ENCODE measurements around the gene PIKFYVE. TPM values are rescaled to one million over a fixed set of nuclear protein-coding genes. Genes with fewer than 3 reads are reported as not detected.
"Not testable (repeated sequence)": the region's sequence is repeated elsewhere in the genome, so short reads cannot be mapped to it uniquely, and the experiment has no call there.

The PIKFYVE gene
- total RNA-seq, 2 experiments from 2014 or later = 38.7 to 39.8 TPM

DNA sequence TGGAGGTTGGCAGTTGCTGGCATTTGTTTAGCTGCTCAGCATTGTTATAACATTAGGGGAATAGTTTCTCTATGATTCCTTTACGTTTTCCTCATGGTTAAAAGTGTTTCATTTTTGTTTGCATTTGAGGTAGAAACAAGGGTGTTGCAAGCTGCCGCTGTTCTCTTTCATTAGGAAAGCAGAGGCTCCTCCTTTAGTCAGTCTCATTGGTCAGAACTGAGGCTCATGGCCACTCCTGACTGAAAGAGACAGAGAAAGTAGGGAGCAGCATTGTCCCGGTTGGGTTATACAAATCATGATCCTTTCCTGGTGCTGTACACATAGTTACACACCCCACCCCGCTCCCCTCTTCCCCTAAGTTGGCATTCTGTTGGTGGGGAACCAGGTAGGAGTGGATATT is 80.7 kb downstream of the PIKFYVE start:
- no peaks in the 10 kb centered on the region for H3K4me1 Mint-ChIP-seq
- POLR2A ChIA-PET = no interaction called here
- DNase-seq (no peak), ATAC-seq (ENCODE audit: low read depth) (no peak)
- no peaks in the 10 kb centered on the region for H3K9me3 Mint-ChIP-seq
- H3K36me3 Mint-ChIP-seq = peaks cover 30% of the 10 kb centered on the region
- H3K4me3 Mint-ChIP-seq = no peak overlapping the region
- H3K27ac Mint-ChIP-seq = no peak overlapping the region
- no peaks in the 10 kb centered on the region for H3K27me3 Mint-ChIP-seq

DNA sequence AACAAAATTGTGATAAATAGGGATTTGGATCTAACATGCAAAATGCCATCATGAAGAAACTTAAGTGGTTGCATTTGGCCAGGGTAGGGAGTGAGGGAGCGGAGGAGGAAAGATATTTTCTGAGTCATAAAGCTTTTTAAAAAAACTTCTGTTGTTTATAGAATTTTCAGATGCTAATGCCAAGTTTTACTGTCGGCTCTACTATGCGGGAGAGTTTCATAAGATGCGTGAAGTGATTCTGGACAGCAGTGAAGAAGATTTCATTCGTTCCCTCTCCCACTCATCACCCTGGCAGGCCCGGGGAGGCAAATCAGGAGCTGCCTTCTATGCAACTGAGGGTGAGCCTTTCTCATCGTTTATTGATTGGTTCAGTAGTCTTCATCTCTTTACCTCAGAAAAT is 84.6 kb downstream of the PIKFYVE start:
- H3K27me3 Mint-ChIP-seq = no peaks in the 10 kb centered on the region
- H3K27ac Mint-ChIP-seq = no peak overlapping the region
- POLR2A ChIA-PET = interaction anchor here (1.1 kb wide), 1 partner anchor 12 kb away, joined by 3 read pairs; no protein-coding TSS in a partner anchor
- H3K4me3 Mint-ChIP-seq = no peak overlapping the region
- ATAC-seq (ENCODE audit: low read depth) (no peak), DNase-seq (no peak)
- no peaks in the 10 kb centered on the region for H3K4me1 Mint-ChIP-seq
- H3K36me3 Mint-ChIP-seq = peaks cover 36% of the 10 kb centered on the region
- no peaks in the 10 kb centered on the region for H3K9me3 Mint-ChIP-seq

DNA sequence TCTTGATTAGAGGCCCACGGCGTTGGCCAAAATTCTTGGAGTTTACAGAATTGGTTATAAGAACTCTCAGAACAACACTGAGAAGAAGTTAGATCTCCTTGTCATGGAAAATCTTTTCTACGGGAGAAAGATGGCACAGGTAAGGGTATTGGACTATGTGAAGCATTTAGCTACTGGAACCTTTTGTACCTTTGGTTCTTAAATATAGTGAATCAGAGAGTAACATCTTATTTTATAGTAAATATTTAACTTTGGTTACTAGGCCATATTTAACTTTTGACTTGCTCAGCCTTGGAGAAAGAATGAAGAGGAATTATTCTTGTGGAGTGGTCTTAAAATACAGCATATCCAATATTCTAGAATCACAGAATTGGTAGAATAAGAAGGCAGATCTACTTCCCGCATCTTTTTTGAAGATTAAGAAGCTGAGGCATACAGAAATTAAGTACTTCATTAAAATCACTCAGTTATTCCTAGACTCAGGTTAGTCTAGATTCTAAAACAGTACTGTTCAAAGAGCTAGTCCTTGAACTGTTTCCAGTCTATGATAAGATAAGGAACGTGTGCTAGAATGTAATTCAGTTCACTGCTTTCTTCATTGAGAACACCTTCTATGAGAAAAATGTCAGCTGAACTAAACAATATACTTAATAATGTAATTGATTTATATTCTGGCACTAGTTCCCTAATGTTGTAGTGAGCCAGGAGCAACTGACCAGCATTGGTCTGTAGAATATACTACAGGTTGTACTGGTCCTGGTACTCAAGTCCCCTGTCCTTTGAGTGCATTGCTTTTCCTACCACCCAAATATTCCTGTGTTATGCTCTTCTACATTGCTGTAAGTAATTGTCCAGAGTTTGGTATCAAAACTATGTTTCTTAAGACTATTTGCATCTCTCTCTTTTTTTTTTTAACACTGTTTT is 86.9 kb downstream of the PIKFYVE start:
- POLR2A ChIA-PET = no interaction called here
- H3K9me3 Mint-ChIP-seq = no peaks in the 10 kb centered on the region

DNA sequence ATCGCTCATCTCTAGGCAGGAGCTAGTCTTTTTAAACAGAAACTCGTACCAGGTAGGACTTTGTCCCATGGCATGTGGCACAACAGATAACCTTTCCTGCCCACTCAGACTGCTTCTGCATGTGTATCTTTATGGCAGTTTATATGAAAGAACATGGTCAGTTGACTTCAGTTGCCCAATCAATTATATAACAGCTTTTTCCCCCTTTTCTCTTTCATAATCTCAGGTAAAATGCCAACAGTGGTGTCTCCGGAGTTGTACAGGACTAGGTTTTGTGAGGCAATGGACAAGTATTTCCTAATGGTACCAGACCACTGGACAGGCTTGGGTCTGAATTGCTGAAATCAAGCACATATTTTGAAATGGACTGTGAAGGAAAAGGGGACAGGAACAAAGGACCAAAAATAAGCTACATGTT is 88.9 kb downstream of the PIKFYVE start:
- POLR2A ChIA-PET = no interaction called here
- ATAC-seq (ENCODE audit: low read depth) (no peak), DNase-seq (no peak)
- H3K27me3 Mint-ChIP-seq = no peaks in the 10 kb centered on the region
- peaks cover 3% of the 10 kb centered on the region for H3K4me1 Mint-ChIP-seq
- H3K9me3 Mint-ChIP-seq = no peaks in the 10 kb centered on the region
- H3K4me3 Mint-ChIP-seq = no peak overlapping the region
- H3K27ac Mint-ChIP-seq = no peak overlapping the region
- peaks cover 37% of the 10 kb centered on the region for H3K36me3 Mint-ChIP-seq

More for the DNA sequence above, 86.9 kb downstream of the PIKFYVE start:
- no peak overlapping the region for H3K27ac Mint-ChIP-seq
- peaks cover 2% of the 10 kb centered on the region for H3K4me1 Mint-ChIP-seq
- no peak for DNase-seq
- H3K36me3 Mint-ChIP-seq = peaks cover 36% of the 10 kb centered on the region
- H3K27me3 Mint-ChIP-seq = no peaks in the 10 kb centered on the region
- no peak overlapping the region for H3K4me3 Mint-ChIP-seq
- no peak for ATAC-seq (ENCODE audit: low read depth)

- H3K27ac Mint-ChIP-seq; H3K4me3 Mint-ChIP-seq; H3K27me3 Mint-ChIP-seq; H3K9me3 Mint-ChIP-seq; H3K4me1 Mint-ChIP-seq; POLR2A ChIA-PET; DNase-seq; ATAC-seq (ENCODE audit: low read depth): not testable (repeated sequence)
- H3K36me3 Mint-ChIP-seq = peaks cover 29% of the 10 kb centered on the region
Measured at GRCh38 chr2:208356420-208356819, 90.4 kb downstream of the PIKFYVE start.

GRCh38 chr2:208356846-208357574 is 91.0 kb downstream of the PIKFYVE start:
- ATAC-seq (ENCODE audit: low read depth) (no peak), DNase-seq (no peak)
- H3K27me3 Mint-ChIP-seq = no peaks in the 10 kb centered on the region
- POLR2A ChIA-PET = no interaction called here
- no peak overlapping the region for H3K4me3 Mint-ChIP-seq
- H3K27ac Mint-ChIP-seq = no peak overlapping the region
- H3K4me1 Mint-ChIP-seq = peaks cover 3% of the 10 kb centered on the region
- peaks cover 24% of the 10 kb centered on the region for H3K36me3 Mint-ChIP-seq
- no peaks in the 10 kb centered on the region for H3K9me3 Mint-ChIP-seq

DNA sequence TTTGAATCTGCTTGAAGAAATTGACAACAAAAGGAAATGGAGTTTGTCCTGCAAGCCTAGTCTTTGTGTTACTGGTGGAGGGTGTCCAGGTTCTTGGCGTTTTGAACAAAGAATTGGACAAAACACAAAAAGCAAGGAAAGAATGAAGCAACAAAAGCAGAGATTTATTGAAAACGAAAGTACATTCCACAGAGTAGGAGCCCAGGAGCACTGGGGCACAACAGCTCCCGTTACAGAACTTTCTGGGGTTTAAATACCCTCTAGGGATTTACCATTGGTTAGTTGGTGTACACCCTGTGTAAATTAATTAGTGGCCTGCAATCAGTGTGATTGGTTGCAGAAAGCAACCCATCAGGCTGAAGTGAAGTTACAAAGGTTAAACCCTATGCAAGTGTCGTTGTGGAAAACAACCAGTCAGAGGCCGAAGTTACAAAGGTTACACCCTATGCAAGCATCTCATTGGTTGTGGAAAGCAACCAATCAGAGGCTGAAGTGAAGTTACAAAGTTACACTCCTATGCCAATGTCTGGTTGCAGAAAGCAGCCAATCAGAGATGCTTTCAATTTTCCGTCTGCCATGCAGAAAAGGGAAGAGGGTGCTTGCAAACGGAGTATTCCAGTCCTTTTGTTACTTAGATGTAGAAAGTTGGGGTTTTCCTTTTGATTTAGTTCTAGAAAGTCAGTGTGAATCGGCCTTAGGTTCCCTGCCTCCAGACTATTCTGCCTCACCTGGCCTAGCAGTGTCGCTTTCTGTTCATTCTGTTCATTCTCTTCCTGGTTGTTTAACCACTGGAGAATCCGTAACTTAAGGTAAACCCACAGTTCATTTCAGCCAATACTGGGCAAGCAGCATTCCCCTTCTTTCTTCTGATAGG is 92.9 kb downstream of the PIKFYVE start:
- Mint-ChIP-seq H3K27me3 (no peaks in the 10 kb centered on the region), H3K36me3 (peaks cover 16% of the 10 kb centered on the region), H3K27ac (no peak overlapping the region), H3K4me1 (peaks cover 7% of the 10 kb centered on the region), H3K9me3 (no peaks in the 10 kb centered on the region), H3K4me3 (no peak overlapping the region)
- no peak for ATAC-seq (ENCODE audit: low read depth)
- POLR2A ChIA-PET = no interaction called here
- no peak for DNase-seq

DNA sequence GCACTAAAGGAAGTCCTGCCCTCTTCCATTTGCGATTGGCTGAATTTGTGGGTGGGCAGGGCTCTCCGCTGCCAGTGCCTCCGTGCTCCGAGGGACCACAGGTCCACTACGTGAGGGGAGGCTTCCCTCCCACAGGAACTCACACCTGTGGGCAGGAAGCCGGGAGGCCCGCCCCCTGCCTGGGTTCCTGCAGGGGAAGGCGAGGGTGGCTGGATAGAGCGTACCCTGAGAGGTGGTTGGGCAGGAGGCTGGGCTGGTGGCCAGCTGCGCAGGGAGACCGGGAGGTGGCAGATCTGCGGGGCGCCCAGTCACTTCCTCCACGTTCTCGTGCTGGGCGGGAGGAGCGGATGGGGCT is 93.6 kb downstream of the PIKFYVE start:
- POLR2A ChIA-PET = no interaction called here
- no peak overlapping the region for H3K27ac Mint-ChIP-seq

DNA sequence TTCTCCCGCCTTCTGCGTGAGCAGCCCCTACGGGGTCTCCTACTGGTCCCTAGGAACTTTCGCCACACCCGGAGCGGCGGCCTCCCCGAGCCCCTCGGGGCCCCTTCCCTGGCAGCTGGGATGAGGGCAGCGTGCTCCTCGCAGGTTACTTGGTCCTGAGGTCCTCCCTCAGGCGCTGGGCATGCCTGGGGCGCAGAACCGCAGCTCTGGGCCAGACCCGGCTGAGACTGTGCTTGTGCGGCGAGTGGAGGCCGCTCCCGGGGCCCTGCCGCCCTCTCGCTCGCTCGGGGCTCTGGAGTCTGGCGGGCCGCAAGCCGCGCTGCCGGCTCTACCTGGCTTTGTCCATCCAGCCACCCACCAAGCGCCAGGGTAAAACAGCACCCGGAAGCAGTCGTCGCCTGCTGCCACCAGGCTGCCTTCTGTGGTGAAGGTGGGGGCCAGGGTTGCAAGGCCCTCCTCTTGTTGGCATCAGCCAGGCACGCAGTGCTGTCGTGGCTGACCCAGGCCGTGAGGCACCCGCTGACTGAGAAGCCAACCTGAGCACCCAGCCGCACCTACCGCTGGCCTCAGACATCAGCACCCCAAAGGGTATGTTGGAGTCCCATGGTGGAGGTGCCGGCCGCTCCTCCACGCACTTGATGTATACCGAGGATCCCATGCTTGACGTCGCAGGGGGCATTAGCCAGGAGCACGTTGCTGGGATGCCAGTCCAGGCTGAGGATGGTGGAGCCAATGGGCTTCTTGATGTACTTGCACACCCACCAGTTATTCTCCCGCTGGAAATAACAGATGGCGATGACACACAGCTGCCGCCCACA is 94.4 kb downstream of the PIKFYVE start:
- Mint-ChIP-seq H3K27me3 (peaks cover 3% of the 10 kb centered on the region), H3K27ac (no peak overlapping the region), H3K36me3 (peaks cover 16% of the 10 kb centered on the region), H3K9me3 (peaks cover 5% of the 10 kb centered on the region), H3K4me3 (no peak overlapping the region), H3K4me1 (peaks cover 7% of the 10 kb centered on the region)
- ATAC-seq (ENCODE audit: low read depth) (no peak), DNase-seq (peak; percentile 29)
- POLR2A ChIA-PET = no interaction called here

More for the DNA sequence above, 93.6 kb downstream of the PIKFYVE start:
- no peak for DNase-seq
- Mint-ChIP-seq H3K4me3 (no peak overlapping the region), H3K27me3 (no peaks in the 10 kb centered on the region), H3K36me3 (peaks cover 16% of the 10 kb centered on the region), H3K9me3 (no peaks in the 10 kb centered on the region), H3K4me1 (peaks cover 7% of the 10 kb centered on the region)
- peak; percentile 45 for ATAC-seq (ENCODE audit: low read depth)

GRCh38 chr2:208361077-208361441 is 95.0 kb downstream of the PIKFYVE start:
- peaks cover 5% of the 10 kb centered on the region for H3K9me3 Mint-ChIP-seq
- peaks cover 7% of the 10 kb centered on the region for H3K4me1 Mint-ChIP-seq
- no peak overlapping the region for H3K27ac Mint-ChIP-seq
- no peak overlapping the region for H3K4me3 Mint-ChIP-seq
- peaks cover 14% of the 10 kb centered on the region for H3K36me3 Mint-ChIP-seq
- H3K27me3 Mint-ChIP-seq = peaks cover 3% of the 10 kb centered on the region
- POLR2A ChIA-PET = no interaction called here
- DNase-seq (no peak), ATAC-seq (ENCODE audit: low read depth) (no peak)

DNA sequence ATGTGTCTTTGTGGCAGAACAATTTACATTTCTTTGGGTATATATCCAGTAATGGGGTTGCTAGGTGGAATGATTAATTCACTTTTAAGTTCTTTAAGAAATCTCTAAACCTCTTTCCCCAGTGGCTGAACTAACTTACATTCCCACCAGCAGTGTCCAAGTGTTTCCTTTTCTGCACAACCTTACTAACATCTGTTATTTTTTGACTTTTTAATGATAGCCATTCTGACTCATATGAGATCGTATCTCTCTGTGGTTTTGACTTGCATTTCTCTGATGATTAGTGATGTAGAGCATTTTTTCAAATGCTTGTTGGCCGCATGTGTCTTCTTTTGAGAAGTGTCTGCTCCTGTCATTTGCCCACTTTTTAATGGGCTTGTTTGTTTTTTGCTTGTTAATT is 97.4 kb downstream of the PIKFYVE start:
- H3K4me1 Mint-ChIP-seq = peaks cover 5% of the 10 kb centered on the region
- POLR2A ChIA-PET = no interaction called here
- no peak for DNase-seq
- peaks cover 14% of the 10 kb centered on the region for H3K36me3 Mint-ChIP-seq
- H3K9me3 Mint-ChIP-seq = peaks cover 5% of the 10 kb centered on the region
- H3K27me3 Mint-ChIP-seq = peaks cover 3% of the 10 kb centered on the region
- no peak overlapping the region for H3K27ac Mint-ChIP-seq
- ATAC-seq (ENCODE audit: low read depth) = no peak
- H3K4me3 Mint-ChIP-seq = no peak overlapping the region

GRCh38 chr2:208366215-208367127 is 100.4 kb downstream of the PIKFYVE start:
- POLR2A ChIA-PET = no interaction called here
- Mint-ChIP-seq H3K27ac (no peak overlapping the region), H3K27me3 (peaks cover 3% of the 10 kb centered on the region), H3K36me3 (peaks cover 6% of the 10 kb centered on the region), H3K4me3 (no peak overlapping the region), H3K4me1 (peaks cover 4% of the 10 kb centered on the region), H3K9me3 (peaks cover 5% of the 10 kb centered on the region)
- DNase-seq = no peak
- no peak for ATAC-seq (ENCODE audit: low read depth)
